Epithelial cell of prostate (primary cell): Measurements from ENCODE around the gene AGBL1.
"Not testable (repeated sequence)": the region's sequence is repeated elsewhere in the genome, so short reads cannot be mapped to it uniquely, and the experiment has no call there.

Experiments used
- DNase-seq: peaks from one replicate; pipeline ENCODE4 v3.0.0-alpha.2; 2011; ENCODE audit warnings: low read depth, low spot score
- H3K27ac ChIP-seq: fragments of 450-650 bp; 2 replicates; pipeline ENCODE4 v1.5.1; 2017; ENCODE audit warnings: mild to moderate bottlenecking

AGBL1 gene

DNA sequence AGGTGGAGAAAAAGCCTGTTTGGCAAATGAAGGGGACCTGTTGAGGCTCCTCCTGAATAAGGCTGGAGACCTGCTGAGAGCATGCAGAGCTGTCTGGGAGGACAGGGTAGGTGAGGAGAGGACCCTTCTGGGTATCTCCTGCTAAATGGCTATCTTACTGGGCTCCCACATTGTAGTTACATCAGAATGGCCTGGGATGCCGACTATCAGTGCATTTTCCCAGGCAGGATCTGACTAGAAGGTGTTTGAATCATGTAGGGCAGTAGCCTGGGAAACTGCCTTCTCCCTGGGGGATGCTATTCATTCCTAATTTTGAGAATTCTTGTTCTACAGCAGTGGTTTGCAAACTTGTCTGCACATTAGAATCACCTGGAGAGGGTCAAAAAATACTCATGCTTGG, 631 bp downstream of the AGBL1 start:
- no peak overlapping the region for H3K27ac ChIP-seq
- no peak for DNase-seq

DNA sequence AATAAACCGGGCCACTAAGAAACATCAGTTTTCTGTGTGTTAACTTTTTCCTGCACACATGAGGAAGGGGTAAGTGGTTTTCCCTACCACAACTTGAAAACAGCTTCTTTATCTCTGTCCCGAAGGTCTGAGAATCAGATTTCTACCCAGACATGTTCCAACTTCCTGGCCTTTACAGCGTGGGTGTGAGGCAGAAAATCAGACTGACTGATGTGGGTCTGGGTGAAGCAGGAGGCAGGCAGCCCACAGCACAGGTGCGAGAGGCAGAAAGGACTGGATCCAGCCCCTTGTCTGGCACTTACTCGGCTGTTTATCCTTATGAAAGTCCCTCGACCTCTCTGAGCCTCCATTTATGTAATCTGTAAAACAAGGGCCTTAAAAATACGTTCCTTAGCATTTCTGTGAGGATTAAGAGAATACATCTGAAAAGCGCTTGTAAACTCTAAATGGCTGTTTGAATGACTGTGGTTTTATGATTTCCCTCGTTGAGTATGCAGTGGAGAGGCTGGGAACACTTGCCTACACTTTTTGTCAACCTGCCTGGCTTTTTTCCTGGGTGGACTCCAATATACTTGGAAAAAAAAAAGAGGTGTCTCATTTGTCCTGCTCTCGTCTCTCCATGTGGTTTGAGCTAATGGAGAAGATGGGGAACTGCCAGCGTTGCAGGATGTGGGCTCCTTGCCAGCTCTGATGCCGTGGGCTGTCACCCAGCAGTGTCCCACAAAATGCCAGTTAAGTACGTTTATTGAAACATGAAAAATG, 3.1 kb downstream of the AGBL1 start:
- no peak overlapping the region for H3K27ac ChIP-seq
- DNase-seq = no peak

DNA sequence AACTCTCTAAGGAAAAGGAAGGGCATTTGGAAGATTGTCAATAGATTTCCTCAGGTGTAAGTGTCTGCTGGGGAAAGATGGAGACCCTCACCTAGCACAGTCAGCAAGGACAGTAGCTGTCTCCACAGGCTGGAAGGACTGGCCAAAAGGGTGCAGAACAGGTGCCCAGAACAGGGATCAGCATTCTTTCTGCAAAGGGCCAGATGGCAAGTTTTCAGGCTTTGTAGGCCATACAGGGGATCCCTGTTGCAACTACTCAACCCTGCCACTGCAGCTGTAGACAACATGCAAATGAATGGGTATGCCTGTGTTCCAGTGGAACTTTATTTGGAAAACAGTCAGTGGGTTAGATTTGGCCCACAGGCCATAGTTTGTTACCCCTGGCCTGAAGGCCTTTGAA, 8.1 kb downstream of the AGBL1 start:
- no peak for DNase-seq
- no peak overlapping the region for H3K27ac ChIP-seq

DNA sequence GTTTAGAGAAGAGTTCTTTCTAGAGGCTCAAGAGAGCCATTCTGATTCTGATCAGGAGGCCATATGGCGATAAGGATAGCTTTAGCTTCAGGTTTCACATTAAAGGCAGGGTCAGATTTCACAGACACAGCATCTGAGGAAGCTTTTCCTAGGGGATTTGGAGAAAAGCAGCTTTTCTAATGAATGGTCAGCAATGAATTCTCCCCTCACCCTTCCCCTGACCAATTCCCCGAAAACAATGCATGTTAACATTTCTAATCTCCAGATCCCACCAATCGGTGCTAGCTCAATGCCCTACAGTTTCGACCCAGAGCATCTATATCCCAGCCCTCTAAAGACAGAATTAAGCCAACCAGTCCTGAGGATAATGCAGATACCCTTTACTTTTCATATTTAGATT, 9.8 kb downstream of the AGBL1 start:
- no peak overlapping the region for H3K27ac ChIP-seq
- no peak for DNase-seq

DNA sequence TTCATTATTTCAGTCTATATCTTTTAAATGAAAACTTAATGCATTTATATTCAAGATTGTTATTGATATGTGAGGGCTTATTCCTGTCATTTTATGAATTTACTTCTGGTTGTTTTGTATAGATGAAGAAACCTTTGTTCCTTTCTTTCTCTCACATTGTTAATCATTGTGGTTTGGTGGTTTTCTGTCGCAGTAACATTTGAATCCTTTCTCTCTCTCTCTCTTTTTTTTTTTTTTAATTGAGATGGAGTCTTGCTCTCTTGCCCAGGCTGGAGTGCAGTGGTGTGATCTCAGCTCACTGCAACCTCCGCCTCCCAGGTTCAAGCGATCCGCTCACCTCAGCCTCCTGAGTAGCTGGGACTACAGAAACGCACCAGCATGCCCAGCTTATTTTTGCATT, 22.1 kb downstream of the AGBL1 start:
- H3K27ac ChIP-seq = no peak overlapping the region
- DNase-seq = no peak

DNA sequence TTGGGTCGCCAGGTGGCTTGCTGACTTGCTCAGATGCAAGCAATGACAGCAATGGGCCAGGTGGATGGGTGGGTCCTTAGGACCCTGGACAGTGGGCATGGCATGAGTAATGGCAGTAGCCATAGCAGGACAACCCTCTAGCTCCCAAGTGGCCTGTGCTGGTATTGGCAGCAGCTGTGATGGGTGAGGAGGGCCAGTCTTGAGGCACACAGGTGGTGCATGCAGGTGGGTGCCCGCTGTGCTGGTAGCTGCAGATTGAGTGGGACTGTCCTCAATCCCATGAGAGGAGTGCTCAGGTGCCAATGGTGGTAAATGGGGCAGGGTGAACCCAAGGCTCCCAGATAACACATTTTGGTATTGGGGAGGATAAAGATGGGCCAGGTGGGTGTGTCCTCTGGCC, 24.2 kb downstream of the AGBL1 start:
- no peak overlapping the region for H3K27ac ChIP-seq
- DNase-seq = no peak

DNA sequence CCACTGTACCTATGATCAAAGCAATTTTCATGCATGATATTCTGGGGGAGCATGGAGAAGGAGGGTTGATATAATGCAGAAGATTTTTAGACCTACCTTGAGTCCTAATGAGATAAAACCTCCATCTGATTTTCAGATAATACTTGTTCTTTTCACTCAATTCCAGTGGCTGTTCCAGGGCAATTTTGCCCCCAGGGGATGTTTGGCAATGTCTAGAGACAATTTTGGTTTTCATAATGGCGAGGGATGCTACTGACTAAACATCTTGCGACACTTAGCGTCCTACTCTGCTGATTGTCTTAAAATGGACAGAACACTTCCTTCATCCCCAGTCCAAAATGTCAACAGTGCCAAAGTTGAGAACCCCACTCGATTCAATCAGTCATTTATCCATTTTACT, 26.6 kb downstream of the AGBL1 start:
- H3K27ac ChIP-seq = no peak overlapping the region
- no peak for DNase-seq

DNA sequence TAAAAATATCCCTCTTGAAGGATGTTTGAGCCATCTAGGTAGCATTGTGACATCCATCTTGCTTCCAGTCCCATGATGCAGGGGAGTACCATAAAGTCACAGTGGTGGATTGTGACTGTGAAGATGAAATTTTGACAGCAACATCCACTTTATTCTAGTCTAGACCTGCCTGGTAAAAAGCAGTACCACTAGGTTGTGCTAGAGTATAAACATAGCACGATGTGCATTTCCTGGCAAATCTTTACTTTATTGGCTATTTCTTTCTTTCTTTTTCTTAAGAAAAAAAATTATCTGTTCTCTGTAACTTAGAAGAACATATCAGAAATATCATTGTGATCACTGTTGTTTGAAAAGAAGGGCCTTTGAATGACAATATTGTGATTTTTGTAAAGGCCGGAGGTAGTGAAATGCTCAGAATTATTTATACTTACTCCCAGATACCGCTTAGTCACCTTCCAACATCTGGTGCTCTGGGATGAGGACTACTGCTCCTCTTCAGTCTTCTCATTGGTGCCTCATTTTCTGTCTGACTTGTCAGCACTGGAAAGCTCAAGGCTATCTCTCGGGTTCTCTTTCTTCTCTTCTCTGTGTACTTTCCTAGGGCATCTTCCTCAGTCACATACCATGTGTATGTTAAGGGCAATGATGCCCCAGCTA, 35.6 kb downstream of the AGBL1 start:
- H3K27ac ChIP-seq = no peak overlapping the region
- no peak for DNase-seq

DNA sequence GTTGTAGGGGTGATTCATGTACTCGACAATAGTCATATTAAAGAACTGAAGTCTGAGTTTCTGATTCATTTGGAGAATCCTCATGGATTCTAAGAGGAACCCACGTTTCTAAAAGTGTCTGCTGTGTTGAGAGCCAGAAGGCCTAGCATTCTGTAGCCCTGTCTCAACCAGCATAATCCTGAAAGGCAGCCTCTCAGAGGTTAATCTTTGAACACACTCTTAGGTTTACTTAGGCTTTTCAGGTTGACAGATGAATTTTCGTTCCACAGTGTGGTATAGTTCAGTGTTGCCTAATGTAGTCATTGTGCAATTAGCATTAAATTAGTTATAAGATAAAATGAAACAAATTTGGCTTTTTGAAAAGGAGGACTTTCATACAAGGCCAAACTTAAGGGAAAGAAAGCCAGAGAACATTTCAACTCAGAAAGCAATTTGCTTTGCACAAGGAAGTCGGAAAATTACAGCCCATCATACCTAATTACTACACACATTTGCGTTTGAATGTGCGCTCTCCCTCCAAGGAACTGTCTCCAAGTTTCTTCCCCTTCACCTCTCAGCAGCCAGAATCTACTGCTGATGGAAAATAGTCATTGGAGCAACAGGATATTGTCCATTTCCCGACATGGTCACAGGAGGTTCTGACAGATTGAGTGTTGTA, 42.0 kb downstream of the AGBL1 start:
- DNase-seq = no peak
- no peak overlapping the region for H3K27ac ChIP-seq

DNA sequence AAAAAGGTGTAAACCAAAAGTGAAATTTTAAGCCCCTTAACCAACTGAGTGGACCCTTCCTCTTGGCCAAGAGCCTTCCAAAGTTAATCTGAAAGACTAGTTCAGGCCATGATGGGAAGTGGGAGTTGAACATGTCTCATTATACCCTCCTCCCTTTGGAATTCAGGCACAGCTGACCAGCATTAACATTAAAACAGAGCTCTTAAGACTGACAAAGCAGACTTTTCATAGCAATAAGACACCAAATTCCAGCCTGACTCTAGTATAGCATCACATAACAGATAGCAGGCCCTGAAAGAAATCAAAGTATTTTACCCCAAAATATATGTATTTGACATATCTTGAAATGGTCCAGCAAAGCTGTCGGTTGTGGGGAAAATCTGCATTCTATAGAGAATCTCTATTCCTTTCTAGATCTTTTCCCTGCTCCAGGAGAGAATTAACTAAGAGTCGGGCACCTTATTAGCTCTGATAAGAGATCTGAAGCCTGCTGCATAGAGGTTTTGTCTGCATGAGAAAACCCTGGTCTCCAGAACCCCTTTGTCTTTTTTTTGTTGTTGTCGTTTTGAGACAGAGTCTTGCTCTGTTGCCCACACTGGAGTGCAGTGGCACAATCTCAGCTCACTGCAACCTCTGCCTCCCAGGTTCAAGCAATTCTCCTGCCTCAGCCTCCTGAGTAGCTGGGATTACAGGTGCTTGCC, 43.2 kb downstream of the AGBL1 start:
- not testable (repeated sequence) for H3K27ac ChIP-seq, DNase-seq

DNA sequence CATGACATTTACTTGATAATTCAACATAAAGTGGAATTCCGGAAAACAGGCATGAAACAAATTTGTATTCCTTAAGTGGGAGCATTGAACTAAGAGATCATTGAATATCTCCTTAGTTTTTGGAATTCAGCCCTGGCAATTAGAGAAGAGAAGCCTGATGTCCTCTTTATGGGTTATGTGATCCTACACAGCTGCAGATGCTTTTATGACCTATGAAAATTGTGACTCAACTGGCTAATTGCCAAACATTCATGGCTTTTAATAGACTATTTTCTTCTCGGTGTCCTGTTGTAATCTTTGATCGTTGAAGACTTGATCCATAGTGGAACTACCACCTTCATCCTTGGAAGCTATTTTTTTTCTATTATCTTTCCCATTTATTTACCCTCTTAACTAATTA, 46.1 kb downstream of the AGBL1 start:
- no peak for DNase-seq
- H3K27ac ChIP-seq = no peak overlapping the region

DNA sequence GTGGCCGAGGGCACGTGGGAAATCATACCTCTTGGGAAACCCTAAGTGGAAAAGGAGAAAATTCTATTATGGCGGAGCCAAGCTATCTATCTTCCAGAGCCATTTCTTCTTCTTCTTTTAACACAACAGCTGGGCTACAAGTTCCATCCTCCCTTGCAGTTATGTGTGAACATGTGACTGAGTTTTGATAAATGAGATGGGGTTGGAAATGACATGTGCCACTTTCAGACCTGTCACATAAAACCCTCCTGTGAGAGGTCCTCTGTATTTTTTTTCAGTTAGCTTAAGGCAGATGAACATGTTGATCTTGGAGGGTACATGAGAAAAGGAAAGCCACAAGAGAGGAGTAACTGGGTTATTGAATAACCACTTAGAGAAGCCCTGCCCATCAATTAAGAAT, 47.9 kb downstream of the AGBL1 start:
- H3K27ac ChIP-seq = no peak overlapping the region
- no peak for DNase-seq

DNA sequence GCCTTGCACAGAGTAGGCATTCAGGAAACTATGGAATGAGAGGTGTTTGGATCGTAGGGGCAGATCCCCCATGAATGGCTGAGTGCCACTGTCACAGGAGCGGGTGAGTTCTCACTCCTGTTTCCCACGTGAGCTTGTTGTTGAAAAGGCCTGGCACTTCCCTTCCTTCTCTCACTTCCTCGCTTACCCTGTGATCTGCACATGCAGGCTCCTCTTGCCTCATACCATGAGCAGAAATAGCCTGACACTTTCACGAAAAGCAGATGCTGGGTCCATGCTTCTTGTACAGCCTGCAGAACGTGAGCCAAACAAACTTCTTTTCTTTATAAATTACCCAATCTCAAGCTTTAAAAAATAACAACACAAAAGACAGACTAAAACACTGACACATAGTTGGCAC, 55.4 kb downstream of the AGBL1 start:
- no peak overlapping the region for H3K27ac ChIP-seq
- no peak for DNase-seq

DNA sequence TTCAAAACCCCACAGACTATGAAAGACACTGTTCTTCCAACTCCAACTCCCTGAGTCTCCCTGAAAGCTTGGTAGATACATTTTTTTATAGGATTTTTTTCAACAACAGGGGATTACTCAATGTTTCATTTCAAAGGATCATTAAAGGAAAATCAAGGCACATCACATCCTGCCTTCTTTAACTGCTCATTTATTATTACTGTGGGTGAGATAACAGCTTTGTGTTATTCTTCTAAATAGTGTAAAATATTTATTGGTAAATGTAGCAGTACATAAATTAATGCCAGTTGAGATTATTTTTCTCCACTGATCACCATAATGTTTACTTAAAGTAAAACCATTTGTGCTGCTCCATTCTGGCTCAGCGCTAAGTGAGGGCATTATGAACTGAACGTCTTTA, 57.2 kb downstream of the AGBL1 start:
- no peak overlapping the region for H3K27ac ChIP-seq

DNA sequence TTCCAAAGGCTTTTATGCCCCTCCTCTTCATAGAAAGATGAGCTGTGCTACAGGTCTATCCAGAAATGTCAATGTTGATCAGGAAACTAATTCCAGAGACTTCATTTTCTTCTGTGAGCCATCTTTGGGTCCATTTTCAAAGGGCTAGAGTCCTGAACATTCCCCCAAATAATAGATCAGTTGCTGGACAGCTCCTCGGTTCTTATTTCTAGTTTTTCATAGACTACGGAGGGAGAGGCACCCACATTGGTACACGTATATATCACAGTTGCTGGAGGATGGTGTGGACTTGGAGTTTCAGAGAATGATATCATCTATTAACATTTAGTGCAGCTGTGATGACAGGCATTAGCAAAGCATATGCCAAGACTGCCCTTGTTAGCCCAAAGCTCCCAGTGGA, 59.1 kb downstream of the AGBL1 start:
- DNase-seq = no peak
- H3K27ac ChIP-seq = no peak overlapping the region

More for the DNA sequence above, 57.2 kb downstream of the AGBL1 start:
- no peak for DNase-seq

DNA sequence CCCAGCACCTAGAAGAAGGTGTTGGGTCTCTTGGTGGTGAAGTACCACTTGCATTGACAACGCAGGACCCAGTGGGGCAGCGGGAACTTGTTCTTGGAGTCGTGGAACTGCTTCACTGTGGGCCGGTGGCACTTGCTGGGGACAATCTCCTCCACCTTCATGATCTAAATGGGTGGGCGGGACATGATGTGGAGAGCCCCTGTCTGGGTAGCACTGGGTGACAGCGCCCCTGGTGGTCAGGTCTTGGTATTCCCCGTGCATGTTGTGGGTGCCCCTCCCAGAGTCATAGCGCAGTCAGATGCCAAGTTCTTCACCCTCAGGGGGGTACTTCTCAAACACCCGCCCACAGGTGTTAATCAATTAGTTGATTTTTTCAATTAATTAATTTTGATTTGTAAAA, 60.2 kb downstream of the AGBL1 start:
- no peak for DNase-seq
- H3K27ac ChIP-seq = no peak overlapping the region

DNA sequence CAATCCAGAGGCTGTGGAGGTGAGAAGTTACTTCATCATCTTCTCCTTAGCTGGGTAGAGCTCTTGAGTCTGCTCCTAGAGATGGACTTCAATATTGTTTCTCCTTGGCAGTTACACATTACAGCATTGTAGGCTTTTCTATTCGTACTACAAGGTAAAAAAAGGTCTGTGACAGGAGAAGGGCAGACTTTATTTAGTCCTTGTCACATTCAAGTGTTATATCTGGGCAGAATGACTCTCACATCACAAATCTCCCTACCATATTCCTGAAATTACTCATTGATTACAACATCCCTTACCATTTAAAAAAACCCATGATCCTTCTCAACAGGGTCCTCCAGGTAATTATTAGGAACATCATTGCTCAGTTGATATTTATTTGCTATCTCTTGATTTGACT, 75.0 kb downstream of the AGBL1 start:
- DNase-seq = no peak

DNA sequence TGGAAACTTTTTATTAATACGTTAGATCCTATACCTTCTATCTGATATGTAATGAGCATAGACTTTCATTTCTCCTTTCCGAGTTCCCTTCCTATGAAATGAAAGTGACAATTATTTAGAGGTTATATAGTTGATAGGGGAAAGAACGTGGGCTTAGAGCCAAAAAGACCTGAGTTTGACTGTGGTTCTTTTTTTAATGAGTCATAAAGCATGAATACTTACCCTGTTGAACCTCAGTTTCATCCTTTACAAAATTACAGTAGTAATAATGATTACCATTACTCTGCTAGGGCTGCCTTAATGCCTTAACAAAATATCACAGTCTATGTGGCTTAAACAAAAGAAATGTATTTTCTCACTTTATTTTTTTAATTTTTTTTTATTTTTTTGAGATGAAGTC, 75.9 kb downstream of the AGBL1 start:
- no peak overlapping the region for H3K27ac ChIP-seq
- DNase-seq = no peak

More for the DNA sequence above, 75.0 kb downstream of the AGBL1 start:
- no peak overlapping the region for H3K27ac ChIP-seq

DNA sequence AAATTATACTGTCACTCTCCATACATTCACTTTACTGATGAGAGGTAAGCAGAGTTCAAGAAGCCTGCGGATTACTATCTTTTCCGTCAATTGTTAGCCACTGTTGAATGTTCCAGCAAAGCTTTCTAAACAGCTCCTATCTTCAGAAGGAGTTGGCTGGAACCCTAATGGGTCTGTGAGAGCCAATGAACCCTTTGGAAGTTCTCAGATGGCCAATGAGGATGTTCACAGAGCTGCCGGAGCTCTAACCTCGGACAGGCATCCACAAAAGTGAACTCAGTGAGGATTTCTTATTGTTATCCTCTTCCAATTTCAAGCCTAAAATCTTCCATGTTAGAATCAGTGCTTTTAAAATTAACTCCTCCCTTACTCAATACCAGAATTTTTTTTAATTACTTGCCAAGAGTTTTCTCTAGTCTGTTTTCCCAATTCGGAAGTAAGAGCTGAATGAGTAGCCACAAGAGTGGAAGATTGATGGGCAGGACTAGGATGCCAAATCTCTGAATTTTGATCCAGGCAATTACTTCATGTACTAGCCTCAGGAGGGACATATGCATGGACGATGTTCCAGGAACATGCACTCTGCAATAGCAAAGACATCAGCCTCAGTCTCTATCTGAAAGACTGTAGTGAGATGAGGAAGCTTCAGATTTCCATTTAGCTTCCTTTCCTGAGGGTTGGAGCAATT, 78.1 kb downstream of the AGBL1 start:
- no peak for DNase-seq

DNA sequence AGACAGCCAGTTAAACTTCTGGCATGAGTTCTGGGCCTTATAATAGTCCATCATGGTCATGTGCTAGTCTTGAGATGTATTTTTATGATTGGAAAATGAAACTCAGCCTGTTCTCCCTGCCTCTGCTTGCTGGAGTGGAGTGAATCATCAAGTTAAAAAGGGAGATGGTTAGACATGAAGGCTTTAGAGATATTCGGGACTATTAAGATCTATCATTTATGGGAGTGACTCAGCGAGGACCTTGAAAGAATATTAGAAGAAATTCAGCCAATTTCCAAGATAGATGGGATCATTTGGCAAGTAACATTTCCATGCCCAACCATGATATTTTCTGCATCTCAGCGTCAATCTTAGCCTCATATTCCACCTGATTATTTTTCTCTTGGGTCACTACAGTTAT, 79.8 kb downstream of the AGBL1 start:
- no peak overlapping the region for H3K27ac ChIP-seq
- peak; percentile 12 for DNase-seq

More for the DNA sequence above, 78.1 kb downstream of the AGBL1 start:
- H3K27ac ChIP-seq = no peak overlapping the region
